HG02973 (cell line): ENCODE results near the gene PODXL2.
A peak's percentile ranks its signal among the peaks of the same experiment; 100 is the strongest.

Source experiments
- ATAC-seq: cut with Tn5 transposase; IDR thresholded peaks from one replicate; pipeline ENCODE4 v1.9.1; 2021; ENCODE audit warnings: moderate library complexity; ENCODE audit not compliant: unreplicated experiment

Gene PODXL2

DNA sequence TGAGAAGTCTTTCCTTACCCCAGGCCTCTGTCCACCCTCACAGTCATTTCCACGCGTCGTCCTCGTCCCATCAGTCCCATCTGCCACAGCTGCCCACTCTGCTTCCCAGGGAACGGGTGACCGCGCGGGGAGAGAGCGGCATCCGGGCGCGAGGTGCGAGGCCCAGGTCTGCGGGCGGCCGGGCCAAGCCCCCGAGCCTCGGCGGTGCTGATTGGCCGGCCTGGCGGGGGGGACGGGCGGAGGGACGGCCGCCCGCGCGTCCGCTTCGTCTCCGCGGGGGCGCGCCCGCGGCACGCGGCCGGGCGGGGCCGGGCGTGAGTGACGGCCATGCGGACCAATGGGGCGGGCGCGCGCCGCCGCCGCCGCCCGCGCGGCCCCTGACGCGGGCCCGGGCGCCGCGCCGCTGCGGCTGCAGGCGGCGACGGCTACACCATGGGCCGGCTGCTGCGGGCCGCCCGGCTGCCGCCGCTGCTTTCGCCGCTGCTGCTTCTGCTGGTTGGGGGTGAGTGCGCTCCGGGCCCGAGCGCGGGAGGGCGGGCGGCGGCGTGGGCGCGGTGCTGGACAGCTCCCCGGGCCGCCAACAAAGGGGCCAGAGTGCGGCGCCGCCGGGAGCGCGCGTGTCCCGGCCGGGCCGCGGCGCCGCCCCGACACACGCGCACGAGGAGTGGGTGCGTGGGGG lies at the start of gene PODXL2:
Gene PODXL2 (plus strand): TSS at position 398 of the 679 bp plus-strand sequence. CDS start 35 bp downstream, at position 433.
- ATAC-seq = no peak

- no peak for ATAC-seq
Measured at GRCh38 chr3:127580327-127581060, 48.5 kb upstream of the PODXL2 start.

DNA sequence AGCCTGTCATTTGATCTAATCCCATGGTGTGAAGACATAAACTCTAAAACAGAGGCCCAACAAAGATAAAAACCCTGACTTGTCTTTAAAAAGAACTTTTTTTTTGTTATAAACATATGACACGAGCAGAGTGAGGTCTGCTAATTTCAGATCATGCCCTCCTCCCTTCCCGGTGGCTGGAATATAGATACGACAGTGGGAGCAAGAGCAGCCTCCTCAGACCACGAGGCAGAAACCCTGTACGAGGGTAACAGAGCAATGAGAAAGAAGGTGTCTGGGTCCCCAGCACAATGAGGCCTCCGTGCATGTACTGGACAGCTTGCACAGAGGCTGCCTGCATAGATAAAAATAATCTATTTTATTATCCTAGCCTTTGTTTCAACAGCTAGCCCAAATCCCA lies 44.3 kb upstream of the PODXL2 start:
- no peak for ATAC-seq

GRCh38 chr3:127585163-127585812 lies 43.7 kb upstream of the PODXL2 start:
- ATAC-seq = no peak

DNA sequence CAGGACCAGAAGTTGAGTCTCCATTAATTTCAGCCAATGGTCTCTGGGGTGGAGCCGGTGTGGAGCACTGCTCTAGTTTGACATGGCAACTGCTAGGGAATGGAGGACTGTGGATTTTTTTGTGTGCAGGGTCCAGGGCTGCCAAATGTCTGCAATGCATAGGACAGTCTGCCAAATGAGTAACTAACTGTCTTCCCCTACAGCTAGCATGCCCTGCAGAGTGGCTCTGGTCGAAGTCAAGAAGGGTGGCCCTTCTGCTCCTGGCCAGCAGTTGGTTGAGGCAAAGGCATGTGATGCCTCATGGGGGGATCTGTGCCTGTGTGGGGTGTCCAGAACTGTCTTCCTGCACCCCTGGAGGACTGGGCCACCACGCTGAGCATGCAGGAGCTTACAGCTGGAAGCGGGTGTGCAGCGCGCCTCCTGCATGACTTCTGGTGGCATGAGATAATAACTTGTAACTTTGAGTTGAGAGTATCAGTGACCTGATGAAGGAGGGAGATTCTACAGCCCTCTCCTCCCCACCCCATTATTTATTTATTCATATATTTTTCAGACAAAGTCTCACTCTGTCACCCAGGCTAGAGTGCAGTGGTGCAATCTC lies 43.1 kb upstream of the PODXL2 start:
- ATAC-seq = no peak

DNA sequence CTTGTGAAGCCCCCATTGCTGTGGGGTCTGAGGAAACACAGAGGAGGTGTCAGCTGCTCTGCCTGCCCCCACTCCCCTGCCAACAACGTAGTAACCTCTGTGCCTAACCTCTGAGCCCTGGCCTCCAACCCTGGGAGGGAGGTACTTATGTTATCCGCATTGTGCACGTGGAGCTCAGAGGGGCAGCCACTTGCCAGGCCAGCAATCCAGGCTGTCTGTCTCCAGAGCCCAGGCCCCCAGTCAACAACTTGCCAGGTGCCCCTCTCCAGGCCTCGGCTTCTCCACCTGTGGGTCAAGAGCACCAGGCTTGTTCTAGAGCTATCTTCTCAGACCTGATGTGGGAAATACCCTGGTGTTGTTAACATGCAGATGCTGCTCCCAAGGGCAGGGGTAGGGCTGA lies 41.1 kb upstream of the PODXL2 start:
- no peak for ATAC-seq

DNA sequence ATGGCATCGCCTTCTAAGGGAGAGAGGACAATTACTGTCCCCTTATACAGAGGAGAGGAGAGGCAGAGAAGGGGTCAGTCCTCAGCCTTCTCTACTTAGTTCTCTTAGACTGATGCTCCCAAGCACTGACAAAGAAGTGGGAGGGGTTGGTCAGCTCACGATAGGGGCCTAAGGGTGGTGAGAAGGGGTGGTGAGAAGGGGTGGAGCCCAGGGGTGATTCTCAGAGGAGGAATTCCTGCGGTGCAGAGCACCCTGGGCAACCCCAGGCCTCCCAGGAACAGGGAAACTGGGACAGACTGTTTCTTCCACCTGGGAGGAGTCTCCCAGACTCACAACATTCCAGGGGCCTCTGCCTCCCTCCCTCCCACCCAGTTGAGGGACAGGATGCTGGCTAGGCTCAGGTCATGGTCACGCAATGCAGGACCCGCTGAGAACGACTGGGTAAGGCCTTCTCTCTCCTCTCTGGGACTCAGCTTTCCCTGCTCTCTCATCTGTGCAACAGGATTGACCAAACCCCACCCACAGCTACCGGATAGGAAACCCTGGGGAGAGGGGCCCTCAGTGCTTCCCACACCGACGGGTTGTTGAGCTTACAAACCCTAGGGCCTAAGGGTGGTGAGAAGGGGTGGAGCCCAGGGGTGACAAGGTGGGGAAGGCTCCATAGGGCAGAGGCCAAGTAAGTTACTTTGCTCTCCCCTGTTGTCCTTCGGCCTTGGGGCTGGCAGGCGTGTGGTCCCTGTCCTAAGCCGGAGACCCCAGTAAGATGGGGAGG lies 40.0 kb upstream of the PODXL2 start:
- ATAC-seq = no peak

- peak; percentile 8 for ATAC-seq
Measured at GRCh38 chr3:127589600-127590281, 39.2 kb upstream of the PODXL2 start.

- peak; percentile 31 for ATAC-seq
Measured at GRCh38 chr3:127590282-127590592, 38.7 kb upstream of the PODXL2 start.

DNA sequence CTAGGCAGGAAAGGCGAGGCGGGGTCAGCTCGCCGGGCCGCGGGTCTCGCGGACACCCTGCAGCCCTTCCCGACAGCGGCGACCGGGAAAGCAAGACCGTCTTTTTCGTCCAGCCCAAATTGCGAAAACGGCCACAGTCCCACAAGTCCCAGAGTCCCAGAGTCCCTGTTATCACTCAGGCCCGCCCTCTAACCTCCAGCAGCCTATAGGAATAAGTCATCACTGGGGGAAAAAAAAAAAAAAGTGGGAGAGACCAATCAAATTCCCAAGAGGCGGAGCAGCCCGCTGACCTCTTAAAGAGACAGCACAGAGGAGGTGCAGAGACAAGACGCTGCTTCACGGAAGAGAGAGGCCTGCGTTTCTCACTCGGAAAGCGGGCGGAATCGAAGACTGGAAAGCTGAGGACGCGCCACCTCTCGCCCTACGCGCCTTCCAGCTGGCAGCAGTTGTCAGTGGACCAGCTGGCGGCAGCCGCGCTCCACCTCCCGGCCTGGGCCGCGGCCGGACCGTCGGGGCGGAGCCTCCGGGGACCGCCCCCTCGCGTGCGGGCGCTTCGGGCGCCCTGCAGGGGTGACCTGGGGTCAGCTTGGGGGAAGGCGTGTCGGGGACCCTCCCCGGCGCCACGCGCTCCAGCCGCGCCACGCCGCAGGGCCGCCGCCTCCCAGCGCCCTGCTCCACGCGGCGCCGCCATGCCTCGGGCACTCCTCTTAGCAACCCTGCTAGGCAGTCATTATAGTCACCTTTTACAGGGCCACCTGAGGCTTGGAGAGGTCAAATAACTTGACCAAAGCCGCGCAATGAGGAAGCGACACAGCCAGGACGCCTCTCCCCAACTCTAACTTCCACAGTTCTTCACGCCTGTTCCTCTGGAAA lies 38.2 kb upstream of the PODXL2 start, which contains the start of gene TPRA1:
Gene TPRA1 (minus strand): TSS at position 141 of the 873 bp plus-strand sequence. CDS start 10,587 bp downstream, outside the sequence.
- ATAC-seq = peak; percentile 64

- no peak for ATAC-seq
Measured at GRCh38 chr3:127593178-127593577, 35.8 kb upstream of the PODXL2 start.

GRCh38 chr3:127595303-127595702 lies 33.7 kb upstream of the PODXL2 start:
- no peak for ATAC-seq

- ATAC-seq = no peak
Measured at GRCh38 chr3:127597020-127597771, 31.8 kb upstream of the PODXL2 start.

DNA sequence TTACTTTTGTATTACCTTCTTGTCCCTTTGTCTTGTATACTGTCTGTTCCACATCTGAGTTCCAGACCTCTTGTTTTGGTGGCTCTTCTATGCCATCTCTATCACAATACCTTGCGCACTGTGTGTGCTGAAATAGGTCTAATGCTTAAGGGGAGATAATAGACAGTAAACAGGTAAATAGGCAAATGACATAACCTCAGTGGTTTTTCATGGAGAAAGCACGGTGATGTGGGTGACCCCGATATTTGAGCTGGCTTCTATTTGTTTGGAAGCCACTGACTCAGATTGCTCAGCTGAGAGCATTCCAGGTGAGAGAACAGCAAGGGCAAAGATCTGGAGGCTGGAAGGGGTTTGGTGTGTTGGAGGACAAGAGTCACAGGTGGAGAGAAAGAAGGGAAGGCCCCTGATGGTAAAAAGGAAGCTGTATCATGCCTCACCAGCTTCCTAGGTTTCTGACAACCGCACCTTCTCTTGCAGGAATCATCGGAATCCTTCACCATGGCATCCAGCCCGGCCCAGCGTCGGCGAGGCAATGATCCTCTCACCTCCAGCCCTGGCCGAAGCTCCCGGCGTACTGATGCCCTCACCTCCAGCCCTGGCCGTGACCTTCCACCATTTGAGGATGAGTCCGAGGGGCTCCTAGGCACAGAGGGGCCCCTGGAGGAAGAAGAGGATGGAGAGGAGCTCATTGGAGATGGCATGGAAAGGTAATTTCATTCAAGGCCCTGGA lies 30.0 kb upstream of the PODXL2 start:
- ATAC-seq = no peak

GRCh38 chr3:127600749-127601456 lies 28.1 kb upstream of the PODXL2 start:
- no peak for ATAC-seq

DNA sequence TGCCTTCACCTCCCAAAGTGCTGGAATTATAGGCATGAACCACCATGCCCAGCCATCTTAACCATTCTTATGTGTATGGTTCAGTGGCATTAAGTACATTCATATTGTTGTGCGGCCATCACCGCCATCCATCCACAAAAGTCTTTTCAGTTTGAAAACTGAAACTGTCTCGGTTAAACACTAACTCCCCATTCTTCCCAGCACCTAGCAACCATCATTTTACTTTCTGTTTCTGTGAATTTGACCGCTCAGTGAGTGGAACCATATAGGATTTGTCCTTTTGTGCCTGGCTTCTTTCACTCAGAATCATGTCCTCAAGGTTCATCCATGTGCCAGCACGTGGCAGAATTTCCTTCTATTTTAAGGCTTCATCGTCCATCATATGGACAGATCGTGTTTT lies 24.9 kb upstream of the PODXL2 start:
- ATAC-seq = no peak

GRCh38 chr3:127604546-127605165 lies 24.3 kb upstream of the PODXL2 start:
- ATAC-seq = no peak
